GM04504 (cell line): Measurements from ENCODE around the gene UVSSA.

ENCODE experiments used
- DNase-seq: peaks from one replicate; pipeline ENCODE4 v3.0.0-alpha.2; 2012; ENCODE audit warnings: low read depth

The UVSSA gene

DNA sequence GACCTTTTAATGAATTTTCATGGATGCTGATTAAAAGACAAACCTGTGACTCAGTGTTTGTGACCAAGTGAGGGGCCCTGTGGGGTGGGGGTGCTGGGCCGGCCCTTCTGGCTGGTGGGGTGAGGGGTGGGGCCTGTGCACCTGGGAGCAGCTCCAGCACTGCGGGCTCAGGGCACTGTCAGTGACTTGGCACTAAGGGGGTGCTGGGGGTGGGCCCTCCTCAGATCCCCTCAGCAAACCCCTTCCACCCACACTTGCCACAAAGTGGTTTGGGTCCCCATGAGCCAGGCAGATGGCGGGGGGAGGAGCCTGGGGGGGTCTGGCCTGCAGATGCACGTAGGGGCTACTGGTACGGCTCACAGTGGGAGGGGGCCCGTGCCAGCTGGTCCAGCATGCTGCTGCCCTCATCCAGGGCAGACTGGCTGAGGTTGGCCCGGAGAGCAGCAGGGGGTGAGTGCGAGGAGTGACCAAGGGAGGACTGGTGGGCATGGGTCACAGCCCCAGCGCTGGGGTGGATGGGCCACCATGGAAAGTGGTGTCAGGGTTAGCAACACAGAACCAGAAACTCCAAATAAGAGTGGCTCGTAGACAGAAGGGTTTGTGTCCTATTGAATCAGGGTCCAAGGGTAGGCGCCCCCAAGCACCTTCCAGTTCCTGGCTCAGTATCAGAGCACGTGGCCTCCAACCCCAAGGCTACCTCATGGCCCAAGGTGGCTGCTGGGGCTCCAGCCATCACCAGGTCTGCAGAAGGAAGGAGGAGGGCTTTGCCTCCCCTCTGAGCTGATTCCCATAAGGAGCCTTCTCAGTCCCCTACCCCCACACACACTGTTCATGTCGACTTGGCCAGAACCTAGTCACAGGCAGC lies 49.2 kb downstream of the UVSSA start:
- DNase-seq = no peak

GRCh38 chr4:1396806-1397455 lies 49.9 kb downstream of the UVSSA start:
- no peak for DNase-seq

- DNase-seq = no peak
Observed at GRCh38 chr4:1398681-1399507, 51.9 kb downstream of the UVSSA start.

GRCh38 chr4:1399508-1400190 lies 52.6 kb downstream of the UVSSA start:
- no peak for DNase-seq

- no peak for DNase-seq
Observed at GRCh38 chr4:1400191-1400805, 53.3 kb downstream of the UVSSA start.

DNA sequence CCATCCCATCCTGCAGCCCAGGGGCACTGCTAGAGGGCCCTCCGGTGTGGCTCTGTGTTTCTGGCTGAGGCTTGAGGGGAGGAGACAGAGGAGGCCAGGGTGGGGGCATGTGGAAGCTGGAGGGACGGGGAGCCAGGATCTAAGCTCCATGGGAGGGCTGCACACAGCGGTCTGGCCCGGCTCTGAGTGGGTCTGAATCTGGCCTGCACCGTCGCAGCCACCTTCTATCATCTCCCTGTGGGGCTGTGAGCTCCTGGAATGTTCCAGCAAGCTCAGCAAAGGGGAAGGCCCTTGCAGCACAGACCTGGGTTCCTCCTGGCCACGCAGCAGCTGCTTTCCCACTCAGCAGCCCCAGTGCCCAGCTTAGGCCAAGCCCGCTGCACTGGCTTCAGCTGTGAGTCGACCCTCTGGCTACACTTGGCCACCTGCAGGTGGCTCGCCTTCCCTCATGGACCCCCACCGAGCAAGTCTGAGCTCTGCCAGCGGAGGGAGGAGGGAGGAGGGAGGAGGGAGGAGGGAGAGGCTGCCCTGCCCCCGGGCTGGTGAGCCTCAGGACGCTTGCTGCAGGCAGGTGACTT lies 53.9 kb downstream of the UVSSA start:
- DNase-seq = no peak

DNA sequence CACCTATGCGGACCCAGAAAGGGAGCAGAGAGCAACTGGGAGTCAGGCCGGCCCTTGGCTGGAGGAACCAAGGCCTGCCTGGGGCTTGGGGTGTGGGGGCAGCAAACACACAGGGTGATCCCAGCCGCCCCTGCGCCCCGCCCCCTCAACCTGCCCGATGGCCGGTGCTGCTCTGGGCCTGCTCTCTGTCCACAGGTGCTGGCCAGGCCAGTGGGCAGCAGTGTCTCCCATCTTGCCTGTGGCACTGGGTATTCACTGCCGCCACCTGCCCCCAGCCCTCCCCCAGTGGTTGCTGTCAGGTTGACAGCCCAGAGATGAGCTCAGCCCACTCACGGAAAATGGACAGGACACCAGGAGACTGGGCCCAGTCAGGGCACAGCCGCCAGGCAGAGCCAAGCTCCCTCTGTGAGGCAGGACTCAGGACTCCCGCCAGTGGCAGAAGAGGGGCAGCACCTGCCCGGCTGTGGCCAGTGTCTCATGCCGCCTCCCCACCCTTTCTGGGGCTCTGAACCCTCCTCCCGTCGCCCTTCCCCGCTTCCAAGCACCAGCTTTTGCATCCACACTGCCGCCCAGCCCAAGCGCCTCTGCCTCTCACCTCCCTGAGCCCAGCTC lies 54.5 kb downstream of the UVSSA start:
- no peak for DNase-seq

DNA sequence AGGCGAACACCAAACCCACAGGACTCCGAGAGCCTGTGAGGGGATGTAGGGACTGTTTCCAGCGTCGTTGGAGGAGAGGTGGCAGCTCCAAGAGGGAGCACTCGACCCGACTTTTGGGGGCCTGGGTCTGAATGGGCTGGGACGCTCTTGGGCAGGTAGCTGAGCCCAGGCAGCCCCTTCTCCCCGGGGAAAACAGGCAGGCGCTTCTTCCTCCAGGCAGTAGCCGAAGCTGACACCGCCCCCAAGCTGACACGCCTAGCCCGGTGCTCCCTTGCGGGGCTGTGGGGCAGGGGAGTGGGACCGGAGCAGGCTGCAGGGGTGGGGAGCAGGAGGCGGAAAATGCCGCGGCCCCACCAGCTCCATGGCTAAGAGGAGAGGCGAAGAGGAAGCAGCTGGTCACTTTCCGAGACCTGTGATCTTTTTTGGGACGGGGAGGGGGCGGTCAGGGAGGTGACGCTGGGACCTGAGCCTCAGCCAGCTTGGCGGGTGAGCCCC lies 55.1 kb downstream of the UVSSA start:
- no peak for DNase-seq

DNA sequence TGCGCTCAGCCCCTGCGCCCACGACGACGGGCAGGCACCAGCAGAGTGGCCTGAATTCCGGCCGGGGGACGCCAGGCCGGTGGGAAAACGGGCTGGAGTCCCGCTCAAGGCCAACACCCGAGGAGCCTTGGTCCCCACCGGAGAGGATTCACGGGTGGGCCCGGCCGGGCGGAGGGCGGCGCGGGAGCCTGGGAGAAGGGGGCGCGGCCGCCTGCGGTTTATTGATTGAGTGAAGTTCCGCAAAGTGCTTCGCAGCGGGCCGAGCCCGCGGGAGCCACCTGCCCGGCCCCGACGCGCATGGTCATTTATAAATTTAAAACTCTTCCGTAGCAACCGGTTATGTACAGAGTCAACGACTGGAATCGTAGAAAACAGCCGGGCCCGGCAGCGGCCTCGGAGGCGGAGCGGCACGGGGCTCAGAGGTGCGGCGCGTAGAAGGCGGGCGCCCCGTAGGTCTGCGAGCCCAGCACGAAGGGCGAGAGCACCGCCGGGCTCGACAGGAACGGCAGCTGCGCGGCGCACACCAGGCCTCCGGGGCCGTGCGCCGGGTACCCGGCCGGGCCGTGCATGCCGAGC lies 55.6 kb downstream of the UVSSA start:
- no peak for DNase-seq

- no peak for DNase-seq
Observed at GRCh38 chr4:1403177-1403583, 56.2 kb downstream of the UVSSA start.

- DNase-seq = no peak
Observed at GRCh38 chr4:1403591-1404572, 56.9 kb downstream of the UVSSA start.

- DNase-seq = no peak
Observed at GRCh38 chr4:1404573-1405253, 57.7 kb downstream of the UVSSA start.

GRCh38 chr4:1405254-1405635 lies 58.2 kb downstream of the UVSSA start:
- DNase-seq = no peak

DNA sequence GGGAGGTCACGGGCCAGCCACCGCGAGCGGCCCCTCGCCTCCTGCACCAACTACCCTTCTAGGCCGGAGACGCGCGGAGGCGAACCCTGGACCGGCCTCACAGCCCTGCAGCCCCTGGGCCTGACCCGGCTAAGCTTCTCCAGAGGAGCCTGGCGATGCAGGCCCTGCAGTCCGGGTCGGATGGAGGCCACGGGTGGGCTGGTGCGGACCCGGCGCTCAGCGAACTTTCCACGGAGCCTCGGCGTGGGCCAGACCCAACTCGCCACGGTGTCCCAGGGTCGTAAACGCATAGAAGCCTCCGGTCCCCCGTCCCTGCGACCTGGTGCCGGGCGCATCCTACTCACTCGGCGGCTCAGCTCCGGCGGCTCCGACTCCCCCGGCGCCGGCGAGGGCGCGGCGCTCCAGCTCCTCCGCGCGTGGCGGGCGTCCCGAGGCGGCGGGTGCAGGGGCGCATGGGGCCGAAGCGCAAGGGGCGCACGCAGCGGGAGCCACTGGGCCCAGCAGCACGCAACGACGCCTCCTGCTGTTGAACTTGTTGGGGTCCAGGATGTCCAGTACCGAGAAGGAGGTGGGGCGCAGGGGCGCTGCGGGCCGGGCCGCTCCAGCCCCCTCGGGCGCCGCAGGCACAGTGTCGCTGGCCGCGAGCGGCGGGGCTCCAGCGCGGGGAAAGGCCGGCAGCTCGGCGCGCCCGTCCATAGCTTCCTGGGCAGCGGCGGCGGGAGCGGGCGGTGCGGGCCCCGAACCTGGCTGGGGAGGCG lies 58.8 kb downstream of the UVSSA start:
- DNase-seq = no peak

- no peak for DNase-seq
Observed at GRCh38 chr4:1406394-1406980, 59.5 kb downstream of the UVSSA start, which contains the start of gene NKX1-1. TSS of gene NKX1-1 (minus strand) at chr4:1406442. CDS start at chr4:1406442, 0 bp downstream.

DNA sequence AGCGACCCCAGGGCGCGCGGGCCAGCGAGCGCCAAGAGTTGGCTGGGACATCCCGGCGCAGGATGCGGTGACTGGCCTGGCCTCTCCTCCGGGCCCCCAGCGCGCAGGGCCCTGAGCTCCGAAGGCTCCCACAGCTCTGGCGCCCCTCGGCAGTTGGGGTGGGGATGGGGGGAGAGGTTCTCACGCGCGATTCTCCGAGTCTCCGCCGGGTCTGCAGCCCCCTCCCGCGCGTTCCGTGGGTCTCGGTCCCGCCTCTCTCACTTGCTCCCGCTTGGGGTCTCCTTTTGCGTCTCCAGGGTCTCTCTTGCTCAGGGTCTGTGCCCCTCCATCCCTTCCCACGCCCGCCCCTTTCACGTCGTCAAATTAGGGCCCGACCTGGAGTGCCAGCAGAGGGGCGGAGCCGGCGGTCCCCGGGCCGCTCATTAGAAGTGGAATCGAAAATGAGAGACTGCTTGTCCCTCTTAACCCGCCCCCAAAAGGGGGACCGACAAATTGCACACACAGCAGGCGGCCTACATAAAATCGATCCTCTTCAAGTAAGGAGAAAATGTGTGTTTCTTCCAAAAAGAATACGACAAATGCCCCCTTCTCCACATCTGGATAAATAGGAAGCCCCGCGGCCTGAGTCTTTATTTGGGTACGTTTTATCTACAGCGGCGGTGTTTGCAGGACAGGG lies 60.1 kb downstream of the UVSSA start:
- no peak for DNase-seq
